ENCODE results near the gene SOX1.

DNA sequence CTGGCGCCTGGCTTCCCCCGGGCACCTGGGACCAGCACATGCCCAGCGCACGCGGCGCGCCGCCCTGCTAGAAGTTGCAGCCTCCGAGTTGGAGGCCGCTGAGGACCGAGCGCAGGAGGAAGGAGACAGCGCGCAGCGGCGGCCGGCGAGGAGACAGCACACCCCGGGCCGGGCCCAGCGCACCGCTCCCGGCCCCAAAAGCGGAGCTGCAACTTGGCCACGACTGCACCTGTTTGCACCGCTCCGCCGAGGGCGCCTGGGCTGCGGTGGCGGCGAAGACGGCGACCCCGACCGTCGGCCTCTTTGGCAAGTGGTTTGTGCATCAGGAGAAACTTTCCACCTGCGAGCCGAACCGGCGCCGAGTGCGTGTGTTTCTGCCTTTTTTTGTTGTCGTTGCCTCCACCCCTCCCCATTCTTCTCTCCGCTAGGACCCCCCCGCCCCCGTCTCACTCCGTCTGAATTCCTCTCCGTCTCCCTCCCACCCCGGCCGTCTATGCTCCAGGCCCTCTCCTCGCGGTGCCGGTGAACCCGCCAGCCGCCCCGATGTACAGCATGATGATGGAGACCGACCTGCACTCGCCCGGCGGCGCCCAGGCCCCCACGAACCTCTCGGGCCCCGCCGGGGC is at the start of gene SOX1:
- TF ChIP-seq, protein P1, sequence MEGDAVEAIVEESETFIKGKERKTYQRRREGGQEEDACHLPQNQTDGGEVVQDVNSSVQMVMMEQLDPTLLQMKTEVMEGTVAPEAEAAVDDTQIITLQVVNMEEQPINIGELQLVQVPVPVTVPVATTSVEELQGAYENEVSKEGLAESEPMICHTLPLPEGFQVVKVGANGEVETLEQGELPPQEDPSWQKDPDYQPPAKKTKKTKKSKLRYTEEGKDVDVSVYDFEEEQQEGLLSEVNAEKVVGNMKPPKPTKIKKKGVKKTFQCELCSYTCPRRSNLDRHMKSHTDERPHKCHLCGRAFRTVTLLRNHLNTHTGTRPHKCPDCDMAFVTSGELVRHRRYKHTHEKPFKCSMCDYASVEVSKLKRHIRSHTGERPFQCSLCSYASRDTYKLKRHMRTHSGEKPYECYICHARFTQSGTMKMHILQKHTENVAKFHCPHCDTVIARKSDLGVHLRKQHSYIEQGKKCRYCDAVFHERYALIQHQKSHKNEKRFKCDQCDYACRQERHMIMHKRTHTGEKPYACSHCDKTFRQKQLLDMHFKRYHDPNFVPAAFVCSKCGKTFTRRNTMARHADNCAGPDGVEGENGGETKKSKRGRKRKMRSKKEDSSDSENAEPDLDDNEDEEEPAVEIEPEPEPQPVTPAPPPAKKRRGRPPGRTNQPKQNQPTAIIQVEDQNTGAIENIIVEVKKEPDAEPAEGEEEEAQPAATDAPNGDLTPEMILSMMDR (conservative IDR thresholded peaks at IDR 0.05; ENCODE audit: low read length), result no peak
- no peak for TF ChIP-seq EZH2phosphoT487 (IDR thresholded peaks at IDR 0.05; ENCODE audit: borderline replicate concordance, low read depth, low read length)

All from OCI-LY7 (cell line).